Transverse colon (tissue), 4 donors: ENCODE results near the gene SACM1L.

Source experiments
- CTCF ChIP-seq, 5 experiments: fragments of 200-600 bp in 3 of 5; fragments of 450-650 bp in 2 of 5; sonication (generic) in 3 of 5; IDR thresholded peaks; 1 replicate in 2 of 5; 2 replicates in 3 of 5; pipeline ENCODE4 v1.5.1; 2016 to 2017; ENCODE audit warnings: antibody characterized with exemption in 5 of 5, inconsistent platforms in 3 of 5, mild to moderate bottlenecking in 2 of 5, moderate library complexity in 1 of 5
- EP300 ChIP-seq: sonication (generic); formaldehyde crosslinking; IDR thresholded peaks from one replicate; pipeline ENCODE4 v1.6.1; 2017; ENCODE audit warnings: antibody characterized with exemption, low read depth
- POLR2A ChIP-seq: fragments of 450-650 bp; IDR thresholded peaks from one replicate; pipeline ENCODE4 v1.6.1; 2016; ENCODE audit warnings: antibody characterized with exemption, mild to moderate bottlenecking, moderate library complexity
- POLR2AphosphoS5 ChIP-seq, 3 donors: sonication (generic); formaldehyde crosslinking; IDR thresholded peaks; one replicate each; pipeline ENCODE4 v1.6.1; 2016; ENCODE audit warnings: antibody characterized with exemption in 3 of 3

DNA sequence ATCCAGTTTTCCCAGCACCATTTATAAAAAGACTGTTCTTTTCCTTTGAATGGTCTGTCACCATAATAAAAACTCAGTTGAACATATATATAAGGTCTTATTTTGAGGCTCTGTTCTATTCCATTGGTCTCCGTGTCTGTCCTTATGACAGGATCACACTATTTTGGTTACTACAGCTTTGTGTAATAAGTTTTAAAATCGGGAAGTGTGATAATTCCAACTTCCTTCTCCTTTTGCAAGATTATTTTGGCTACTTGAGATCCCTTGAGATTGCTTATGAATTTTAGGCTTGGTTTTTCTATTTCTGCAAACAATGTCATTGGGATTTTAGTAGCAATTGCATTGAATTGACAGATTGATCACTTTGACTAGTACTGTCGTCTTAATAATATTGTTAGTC lies 35.7 kb downstream of the SACM1L start:
- TF ChIP-seq CTCF (IDR thresholded peaks at IDR 0.05) (no peak), POLR2AphosphoS5 (IDR thresholded peaks at IDR 0.05) (no peak), POLR2A (no peak), EP300 (no peak)
